Activated B cell treated with CpG ODN at 0.5 μM for 24 hours (primary cell): ENCODE results near the gene DRICH1. TPM values are rescaled to one million over a fixed set of nuclear protein-coding genes. Genes with fewer than 3 reads are reported as not detected.
"Not testable (repeated sequence)": the region's sequence is repeated elsewhere in the genome, so short reads cannot be mapped to it uniquely, and the experiment has no call there.

Source experiments
- ATAC-seq: fragments of 200-7000 bp; cut with Tn5 transposase; one replicate; pipeline ENCODE4 v1.10.0; 2021; ENCODE audit warnings: low read depth, mild to moderate bottlenecking, moderate library complexity
- CTCF ChIA-PET: fragments of 350-600 bp; sonication (Branson Sonifier 250); formaldehyde crosslinking; loops from one replicate; lab custom pipeline; 2021; ENCODE audit warnings: antibody characterized with exemption; lab: Charles Lee
- POLR2A ChIA-PET: fragments of 350-600 bp; sonication (Branson Sonifier 250); formaldehyde crosslinking; loops from one replicate; lab custom pipeline; 2021; ENCODE audit warnings: antibody characterized with exemption; lab: Charles Lee
- DNase-seq: peaks from one replicate; pipeline ENCODE4 v3.0.0; 2022
- H3K27ac Mint-ChIP-seq: one replicate; pipeline ENCODE4 v1.8.0; 2020; ENCODE audit warnings: mixed read lengths
- H3K27me3 Mint-ChIP-seq: one replicate; pipeline ENCODE4 v1.8.0; 2021; ENCODE audit warnings: mixed read lengths
- H3K36me3 Mint-ChIP-seq: one replicate; pipeline ENCODE4 v1.8.0; 2021; ENCODE audit warnings: low read depth, mixed read lengths
- H3K4me1 Mint-ChIP-seq: one replicate; pipeline ENCODE4 v1.8.0; 2021; ENCODE audit warnings: mixed read lengths
- H3K4me3 Mint-ChIP-seq: one replicate; pipeline ENCODE4 v1.8.0; 2020; ENCODE audit warnings: mild to moderate bottlenecking, mixed read lengths
- H3K9me3 Mint-ChIP-seq: one replicate; pipeline ENCODE4 v1.8.0; 2020; ENCODE audit warnings: mixed read lengths
- intact Hi-C: fragments of 100-400 bp; cut with micrococcal nuclease; formaldehyde crosslinking; loops from one replicate; pipeline ENCODE4 v1.15.1; 2024
- total RNA-seq: library from RNA; stranded (reverse); gene quantifications from 2 replicates; pipeline ENCODE4 v1.2.3, GENCODE V29; 2022
- TF ChIP-seq, protein P1 (sequence below): fragments of 200-600 bp; IDR thresholded peaks from one replicate; pipeline ENCODE4 v1.8.0; 2022; ENCODE audit warnings: antibody characterized with exemption, mild to moderate bottlenecking

The DRICH1 gene
- total RNA-seq, 1 donor from 2014 or later: 1.5 TPM

DNA sequence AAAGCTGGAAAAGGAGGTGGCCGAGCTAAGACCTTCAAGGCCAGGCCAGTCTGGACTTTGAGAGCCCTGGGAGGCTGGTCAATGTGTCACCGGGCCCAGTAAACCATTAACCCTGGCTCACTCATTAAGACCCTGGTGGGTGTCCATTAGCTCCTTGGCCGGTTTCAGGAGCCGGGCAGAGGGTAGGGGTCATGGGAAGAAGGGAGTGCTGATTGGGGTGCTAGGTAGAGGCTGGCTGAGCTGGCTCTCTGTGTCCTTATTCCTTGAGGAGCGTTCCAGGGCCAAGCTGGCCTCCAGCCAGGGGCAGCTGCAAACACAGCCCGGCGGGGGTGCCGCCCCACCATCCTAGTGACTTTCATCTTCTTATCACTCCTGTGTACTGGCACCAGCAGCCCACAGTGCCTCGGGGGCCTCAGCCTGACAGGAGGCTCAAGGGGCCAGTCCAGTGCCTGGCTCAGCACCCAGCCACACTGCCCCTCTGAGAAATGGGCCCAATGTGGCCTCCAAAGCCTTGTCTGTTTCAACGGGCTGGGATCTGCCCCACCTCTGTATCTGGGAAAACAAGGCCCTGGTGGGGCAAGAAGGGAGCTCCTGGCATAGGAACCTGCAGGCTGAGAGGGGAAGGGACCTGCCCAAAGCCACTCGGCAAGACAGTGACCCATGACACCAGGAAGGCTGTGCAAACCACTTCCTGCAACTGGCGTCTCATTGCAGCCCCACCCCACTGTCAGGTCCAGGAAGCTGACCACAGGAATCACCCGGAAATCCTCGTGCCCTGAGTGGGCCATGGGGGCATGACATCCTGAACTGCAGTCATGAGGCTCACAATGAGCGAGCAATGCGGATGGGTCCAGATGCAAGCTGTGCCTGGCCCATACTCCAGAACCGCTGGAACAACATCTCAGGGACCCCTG is 43.6 kb upstream of the DRICH1 start:
- POLR2A ChIA-PET: no interaction called here
- H3K27me3 Mint-ChIP-seq: no peaks in the 10 kb centered on the region
- H3K36me3 Mint-ChIP-seq: peaks cover 10% of the 10 kb centered on the region
- no peak overlapping the region for H3K4me3 Mint-ChIP-seq
- CTCF ChIA-PET: no interaction called here
- H3K9me3 Mint-ChIP-seq: no peaks in the 10 kb centered on the region
- TF ChIP-seq, protein P1, sequence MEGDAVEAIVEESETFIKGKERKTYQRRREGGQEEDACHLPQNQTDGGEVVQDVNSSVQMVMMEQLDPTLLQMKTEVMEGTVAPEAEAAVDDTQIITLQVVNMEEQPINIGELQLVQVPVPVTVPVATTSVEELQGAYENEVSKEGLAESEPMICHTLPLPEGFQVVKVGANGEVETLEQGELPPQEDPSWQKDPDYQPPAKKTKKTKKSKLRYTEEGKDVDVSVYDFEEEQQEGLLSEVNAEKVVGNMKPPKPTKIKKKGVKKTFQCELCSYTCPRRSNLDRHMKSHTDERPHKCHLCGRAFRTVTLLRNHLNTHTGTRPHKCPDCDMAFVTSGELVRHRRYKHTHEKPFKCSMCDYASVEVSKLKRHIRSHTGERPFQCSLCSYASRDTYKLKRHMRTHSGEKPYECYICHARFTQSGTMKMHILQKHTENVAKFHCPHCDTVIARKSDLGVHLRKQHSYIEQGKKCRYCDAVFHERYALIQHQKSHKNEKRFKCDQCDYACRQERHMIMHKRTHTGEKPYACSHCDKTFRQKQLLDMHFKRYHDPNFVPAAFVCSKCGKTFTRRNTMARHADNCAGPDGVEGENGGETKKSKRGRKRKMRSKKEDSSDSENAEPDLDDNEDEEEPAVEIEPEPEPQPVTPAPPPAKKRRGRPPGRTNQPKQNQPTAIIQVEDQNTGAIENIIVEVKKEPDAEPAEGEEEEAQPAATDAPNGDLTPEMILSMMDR: no peak
- no peak overlapping the region for H3K27ac Mint-ChIP-seq
- intact Hi-C loops: no loop called here
- H3K4me1 Mint-ChIP-seq: peaks cover 15% of the 10 kb centered on the region
- ATAC-seq: no peak
- DNase-seq: no peak

DNA sequence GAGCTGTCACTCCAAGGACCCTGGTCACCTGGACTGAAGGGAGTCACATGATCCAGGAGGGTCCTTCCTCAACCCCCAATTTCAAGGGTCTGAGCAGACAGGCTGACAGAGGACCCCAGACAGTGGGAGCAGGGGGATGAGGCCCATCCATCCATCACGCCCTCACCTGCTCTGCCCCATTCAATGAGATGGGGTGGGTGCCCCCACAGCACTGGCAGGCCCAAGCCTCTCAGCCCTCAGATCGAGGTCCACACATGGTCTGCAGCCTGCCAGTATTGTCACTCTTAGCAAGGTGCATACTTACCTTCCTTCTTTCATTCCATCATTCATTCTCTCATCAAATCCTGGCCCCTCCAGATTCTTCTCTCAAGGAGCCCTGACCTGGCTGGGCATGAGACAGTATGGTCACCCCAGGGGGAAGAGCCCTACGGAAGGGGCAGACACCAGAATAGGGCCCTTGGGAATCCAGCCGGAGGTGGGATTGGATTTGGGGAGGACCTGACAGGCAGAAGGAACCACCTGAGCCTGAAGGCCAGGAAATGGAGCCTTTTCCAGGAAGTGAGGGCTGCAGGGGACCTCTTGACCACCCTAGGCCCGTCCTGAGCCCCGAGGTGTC is 42.9 kb upstream of the DRICH1 start:
- POLR2A ChIA-PET: interaction anchor here (0.6 kb wide), 1 partner anchor 834 kb away, joined by 8 read pairs; no protein-coding TSS in a partner anchor
- H3K9me3 Mint-ChIP-seq, CTCF ChIA-PET, H3K36me3 Mint-ChIP-seq, ATAC-seq, H3K27ac Mint-ChIP-seq, H3K4me3 Mint-ChIP-seq, DNase-seq, H3K27me3 Mint-ChIP-seq, intact Hi-C loops: not testable (repeated sequence)
- peaks cover 15% of the 10 kb centered on the region for H3K4me1 Mint-ChIP-seq

DNA sequence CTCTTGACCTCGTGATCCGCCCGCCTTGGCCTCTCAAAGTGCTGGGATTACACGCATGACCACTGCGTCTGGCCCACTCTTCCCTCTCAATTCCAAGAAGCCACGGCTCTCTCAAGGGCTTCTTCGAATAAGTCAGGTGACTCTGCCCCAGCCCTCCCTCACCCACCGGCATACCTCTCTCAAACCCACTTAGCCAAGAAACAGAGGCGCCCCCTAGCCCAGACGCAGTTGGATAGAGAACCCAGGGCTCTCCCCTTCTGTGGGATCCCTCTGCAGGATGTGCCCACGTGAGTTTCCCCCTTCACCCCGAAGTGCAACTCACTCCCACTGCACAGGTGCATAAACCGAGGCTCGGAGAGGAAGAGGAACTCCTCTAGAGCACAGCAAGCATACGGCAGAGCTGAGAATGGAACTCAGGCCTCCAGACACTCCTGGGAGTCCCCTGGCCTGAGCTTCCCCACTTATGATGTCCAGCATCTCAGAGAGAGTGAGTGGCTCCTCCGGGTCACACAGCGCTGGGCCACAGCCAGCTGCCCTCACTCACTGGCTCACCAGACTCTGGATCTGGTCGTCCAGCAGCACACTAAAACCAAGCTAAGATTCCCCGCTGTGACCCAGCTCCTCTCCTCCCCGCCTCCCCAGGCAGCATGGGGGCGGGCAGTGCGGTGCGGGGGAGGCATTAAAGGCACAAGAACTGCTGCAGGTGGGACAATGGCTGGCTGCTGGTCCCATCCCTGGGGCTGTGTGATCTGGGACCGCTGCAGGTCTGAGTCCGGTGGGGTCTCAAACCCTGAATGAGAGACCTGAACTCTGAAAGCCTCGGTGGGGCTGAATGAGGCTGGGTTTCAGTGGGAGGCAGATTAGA is 41.9 kb upstream of the DRICH1 start:
- CTCF ChIA-PET: no interaction called here
- TF ChIP-seq, protein P1: no peak
- Mint-ChIP-seq H3K4me1 (peaks cover 15% of the 10 kb centered on the region), H3K27ac (no peak overlapping the region), H3K9me3 (no peaks in the 10 kb centered on the region), H3K4me3 (no peak overlapping the region), H3K27me3 (no peaks in the 10 kb centered on the region), H3K36me3 (peaks cover 9% of the 10 kb centered on the region)
- no peak for DNase-seq
- no peak for ATAC-seq
- intact Hi-C loops: no loop called here
- POLR2A ChIA-PET: interaction anchor here (0.6 kb wide), 1 partner anchor 835 kb away, joined by 8 read pairs; no protein-coding TSS in a partner anchor

DNA sequence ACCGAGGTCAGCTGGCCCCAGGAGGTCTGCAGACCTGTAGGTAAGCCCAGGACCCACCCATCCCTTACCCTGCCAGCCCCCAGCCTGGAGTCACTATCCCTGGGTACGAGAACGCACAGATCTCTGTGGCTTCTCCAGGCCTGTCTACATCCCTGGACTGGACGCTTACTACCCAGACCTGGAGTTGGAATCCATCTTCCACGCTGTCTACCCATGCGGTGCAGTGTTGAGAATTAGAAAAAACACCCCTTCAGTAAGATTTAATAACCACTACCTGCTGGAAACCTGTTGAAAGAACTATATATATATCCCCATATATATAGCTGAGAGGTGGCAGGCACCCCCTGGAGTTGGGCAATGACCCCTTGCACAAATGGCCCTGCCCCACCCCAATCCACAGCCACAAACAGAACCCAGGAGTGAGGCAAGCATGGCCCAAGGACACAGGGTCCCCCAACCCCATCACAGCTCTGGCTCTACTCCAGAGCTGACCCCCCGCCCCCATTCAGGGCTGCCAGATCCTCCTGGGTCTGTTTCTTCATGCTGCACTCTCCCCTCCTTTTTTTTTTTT is 41.0 kb upstream of the DRICH1 start:
- ATAC-seq: no peak
- intact Hi-C loops: no loop called here
- CTCF ChIA-PET: no interaction called here
- Mint-ChIP-seq H3K27me3 (no peaks in the 10 kb centered on the region), H3K4me3 (no peak overlapping the region), H3K4me1 (peaks cover 15% of the 10 kb centered on the region), H3K27ac (no peak overlapping the region), H3K9me3 (no peaks in the 10 kb centered on the region), H3K36me3 (peaks cover 8% of the 10 kb centered on the region)
- POLR2A ChIA-PET: no interaction called here
- no peak for DNase-seq
- TF ChIP-seq, protein P1: no peak

DNA sequence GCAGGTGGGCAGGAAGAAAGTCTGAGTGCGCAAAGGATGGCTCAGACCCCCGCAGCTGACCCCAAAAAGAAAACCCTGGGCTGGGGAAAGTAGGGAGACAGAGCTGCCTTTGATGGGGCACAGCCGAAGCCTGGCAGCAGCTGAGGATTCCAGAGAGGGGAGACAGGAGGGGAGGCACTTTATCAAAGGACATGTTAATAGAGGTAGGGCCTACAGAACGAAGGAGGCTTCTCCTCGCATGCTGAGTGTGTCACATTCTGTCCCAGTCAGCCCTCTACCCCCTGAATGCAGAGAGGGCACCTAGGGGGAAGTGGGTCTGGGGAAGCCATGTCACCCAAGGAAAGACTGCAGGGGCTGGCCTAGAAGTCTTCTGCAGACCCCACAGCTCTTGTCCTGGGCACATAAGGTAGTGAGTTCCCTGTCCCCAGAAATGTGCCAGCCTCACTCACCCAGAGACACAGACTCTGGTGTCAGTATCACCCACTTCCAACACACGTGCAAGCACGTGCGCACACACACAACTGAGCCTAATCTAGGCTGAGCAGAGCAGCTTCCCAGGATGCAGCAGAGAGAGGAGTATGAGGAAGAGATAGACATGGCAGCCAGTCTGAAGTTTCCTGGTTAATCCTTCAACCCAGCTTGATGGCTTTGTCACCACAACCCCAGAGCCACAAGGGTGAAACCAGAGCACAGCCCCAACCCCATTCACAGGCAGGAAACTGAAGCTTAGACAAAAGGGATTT is 40.4 kb upstream of the DRICH1 start:
- intact Hi-C loops, ATAC-seq, CTCF ChIA-PET, H3K4me3 Mint-ChIP-seq, H3K27me3 Mint-ChIP-seq, H3K9me3 Mint-ChIP-seq, POLR2A ChIA-PET, H3K36me3 Mint-ChIP-seq, H3K27ac Mint-ChIP-seq, DNase-seq: not testable (repeated sequence)
- H3K4me1 Mint-ChIP-seq: peaks cover 11% of the 10 kb centered on the region

DNA sequence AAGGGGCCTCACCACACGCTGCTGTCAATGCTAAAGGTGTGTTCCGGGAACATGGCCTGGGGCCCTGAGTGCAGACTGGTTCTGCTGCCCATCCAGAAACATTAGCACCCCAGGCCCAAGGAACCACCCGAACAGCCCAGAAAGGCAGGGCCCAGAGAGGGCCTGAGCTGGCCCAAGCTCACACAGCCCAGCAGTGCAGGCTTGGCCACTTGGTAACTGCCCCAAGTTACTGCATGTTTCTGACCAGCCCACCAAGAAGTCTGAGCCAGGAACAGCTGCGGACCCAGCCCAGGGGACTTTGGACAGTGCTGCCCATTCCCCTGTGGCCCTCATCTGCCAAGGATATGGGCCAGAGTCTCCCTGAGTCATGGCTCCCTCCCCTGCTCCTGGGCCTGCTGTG is 39.3 kb upstream of the DRICH1 start:
- not testable (repeated sequence) for ATAC-seq

More for the DNA sequence above, 39.3 kb upstream of the DRICH1 start:
- H3K27ac Mint-ChIP-seq, H3K36me3 Mint-ChIP-seq, DNase-seq, intact Hi-C loops, H3K4me1 Mint-ChIP-seq, CTCF ChIA-PET, H3K4me3 Mint-ChIP-seq, H3K9me3 Mint-ChIP-seq, POLR2A ChIA-PET, H3K27me3 Mint-ChIP-seq: not testable (repeated sequence)
